Measurements from ENCODE around the gene CTNND1. TPM values are rescaled to one million over a fixed set of nuclear protein-coding genes. Genes with fewer than 3 reads are reported as not detected.

Gene CTNND1
- total and polyA plus RNA-seq, 2 of the 8 experiments (the other 6 are each of a cell fraction or from before 2014, with no cell fraction given), result 91.9 to 164 TPM

DNA sequence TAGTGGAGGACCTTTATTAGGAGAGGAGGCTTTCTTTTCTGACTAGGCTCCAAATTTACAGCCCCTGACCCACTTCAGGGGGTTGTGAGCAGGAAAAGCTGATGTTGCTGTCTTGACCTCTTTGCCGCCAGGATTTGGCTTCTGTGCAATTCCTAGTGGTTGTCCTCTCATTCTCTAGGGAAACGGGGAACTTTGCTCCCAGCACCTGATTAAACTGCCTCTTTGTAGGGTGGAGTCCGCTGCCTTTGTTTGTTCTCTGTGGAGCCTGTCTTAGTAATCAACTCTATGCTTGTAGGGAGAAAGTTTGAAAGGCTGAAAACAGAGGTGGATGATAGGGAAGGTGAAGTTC lies 16.3 kb downstream of the CTNND1 start:
- H2BK20ac ChIP-seq (ENCODE audit: low read length), result no peak overlapping the region
- ChIA-PET CTCF (ENCODE audit: partially characterized antibody) (interaction anchor here (0.6 to 9.6 kb wide), 6 partner anchors 9 to 26 kb away, joined by 4 to 86 read pairs (median 11); partner anchors contain the start of genes BTBD18 and CTNND1), POLR2A (ENCODE audit: partially characterized antibody) (interaction anchor here (0.5 to 14.4 kb wide), 16 partner anchors 8 to 799 kb away, joined by 3 to 329 read pairs (median 6); partner anchors contain the start of genes BTBD18, CTNND1 and SELENOH)
- peak overlapping the region; percentile 44 for H3K18ac ChIP-seq (ENCODE audit: extremely low read depth, low read length)
- H3K27ac ChIP-seq (ENCODE audit: low read depth, low read length), result peak overlapping the region; percentile 89
- no peaks in the 10 kb centered on the region for H3K36me3 ChIP-seq (ENCODE audit: control insufficient read depth in 2 of 4, insufficient read depth in 4 of 4, low read length in 3 of 4)
- H4K20me1 ChIP-seq (replicated peaks in 1 of 2; ENCODE audit: control insufficient read depth in 1 of 2, insufficient read depth in 2 of 2, low read length in 2 of 2), result peaks cover 3 to 15% of the 10 kb centered on the region in 2 experiments
- peak overlapping the region; percentile 23; the same call in 1 of the 2 replicates for H4K8ac ChIP-seq (ENCODE audit: extremely low read depth, insufficient read depth, low read length)
- peaks cover 23 to 44% (median 38%) of the 10 kb centered on the region in 4 experiments for H3K4me1 ChIP-seq (replicated peaks in 1 of 4; ENCODE audit: control insufficient read depth in 3 of 4, insufficient read depth in 4 of 4, low read length in 3 of 4)
- H3K56ac ChIP-seq (replicated peaks; ENCODE audit: insufficient read length, low read depth, low read length), result peak overlapping the region; percentile 7
- TF ChIP-seq CHD2 (IDR thresholded peaks at IDR 0.05; ENCODE audit: low read length) (no peak), GTF2F1 (IDR thresholded peaks at IDR 0.05; ENCODE audit: borderline replicate concordance, low read depth, low read length) (no peak)
- no peaks in the 10 kb centered on the region for H3K23me2 ChIP-seq (ENCODE audit: low read depth, low read length)
- peak overlapping the region in 3 of 4 experiments; percentile 56 to 64 (median 59); a peak in 6 of 7 replicates for H3K9ac ChIP-seq (replicated peaks in 1 of 4; ENCODE audit: extremely low read depth in 1 of 4, low read depth in 3 of 4, low read length in 3 of 4)
- no peak overlapping the region for H3K23ac ChIP-seq (ENCODE audit: insufficient read length)
- no peaks in the 10 kb centered on the region for H3K27me3 ChIP-seq (replicated peaks in 1 of 4; ENCODE audit: control insufficient read depth in 3 of 4, extremely low read depth in 1 of 4, insufficient read depth in 3 of 4, low read length in 3 of 4)
- H3K14ac ChIP-seq (ENCODE audit: insufficient read length), result no peak overlapping the region
- peak overlapping the region; percentile 9 for H4K5ac ChIP-seq (ENCODE audit: insufficient read length, low read depth, low read length)
- no peak overlapping the region for H3K4ac ChIP-seq (replicated peaks; ENCODE audit: insufficient read length, low read depth, low read length)
- peak overlapping the region in 3 of 4 experiments; percentile 5 to 39 (median 16); a peak in 4 of 8 replicates for H3K4me3 ChIP-seq (ENCODE audit: extremely low read depth in 1 of 4, insufficient read depth in 2 of 4, low read depth in 3 of 4, low read length in 4 of 4)
- peak overlapping the region; percentile 55 to 63 for H3K4me2 ChIP-seq (ENCODE audit: insufficient read depth in 1 of 2, low read depth in 2 of 2, low read length in 2 of 2)
- peak overlapping the region; percentile 53 for H2AK5ac ChIP-seq (ENCODE audit: low read depth, low read length)
- peak overlapping the region; percentile 86 for H2BK5ac ChIP-seq (ENCODE audit: low read depth, low read length)
- H2BK15ac ChIP-seq (ENCODE audit: low read length), result no peak overlapping the region
- no peaks in the 10 kb centered on the region for H3K9me3 ChIP-seq (ENCODE audit: insufficient read depth in 2 of 2, low read depth in 1 of 2, low read length in 1 of 2)
- peak overlapping the region; percentile 91 for H2BK12ac ChIP-seq (ENCODE audit: low read depth, low read length)
- no peak overlapping the region for H2AFZ ChIP-seq (ENCODE audit: low read length)
- no peak overlapping the region for H2BK120ac ChIP-seq (replicated peaks; ENCODE audit: low read depth, low read length)
- WGBS, 2 experiments (ENCODE audit: extremely low coverage in 1 of 2, insufficient coverage in 1 of 2, insufficient read length in 1 of 2, insufficient replicate concordance in 2 of 2, low coverage in 1 of 2, low lambda C conversion rate in 2 of 2, missing lambda C conversion rate in 1 of 2), result 46% methylated on average over 3 of the region's 3 CpGs; no CpG with 5 or more reads in 1 of the 2 experiments
- no peak for FAIRE-seq
- H3K79me2 ChIP-seq (ENCODE audit: control insufficient read depth in 1 of 2, insufficient read depth in 2 of 2, low read length in 2 of 2), result peaks cover 35 to 95% of the 10 kb centered on the region in 2 experiments
- no peak for DNase-seq (ENCODE audit: low read depth in 1 of 2, low spot score in 2 of 2)
- H4K91ac ChIP-seq (replicated peaks; ENCODE audit: insufficient read length, low read length), result peak overlapping the region; percentile 9
- H3K79me1 ChIP-seq (ENCODE audit: low read depth, low read length), result peaks cover 6% of the 10 kb centered on the region
